Immature natural killer cell (primary cell): ENCODE measurements around the gene RBMS1. TPM values are rescaled to one million over a fixed set of nuclear protein-coding genes. Genes with fewer than 3 reads are reported as not detected.
"Not testable (repeated sequence)": the region's sequence is repeated elsewhere in the genome, so short reads cannot be mapped to it uniquely, and the experiment has no call there.

Experiments
- DNase-seq, 3 donors: peaks; one replicate each; pipeline ENCODE4 v3.0.0; 2022; ENCODE audit warnings: mixed read lengths in 1 of 3
- H3K27ac Mint-ChIP-seq, 6 donors: one replicate each; pipeline ENCODE4 v1.8.0; 2020; ENCODE audit warnings: mixed read lengths in 6 of 6, mild to moderate bottlenecking in 5 of 6, inconsistent platforms in 4 of 6, moderate library complexity in 3 of 6
- H3K27me3 Mint-ChIP-seq, 3 donors: one replicate each; pipeline ENCODE4 v1.8.0; 2020 to 2021; ENCODE audit warnings: low read depth in 3 of 3, mild to moderate bottlenecking in 3 of 3, mixed read lengths in 3 of 3, moderate library complexity in 3 of 3, inconsistent platforms in 1 of 3
- H3K36me3 Mint-ChIP-seq, 3 donors: one replicate each; pipeline ENCODE4 v1.8.0; 2020; ENCODE audit warnings: mixed read lengths in 3 of 3, inconsistent platforms in 2 of 3, mild to moderate bottlenecking in 2 of 3
- H3K4me1 Mint-ChIP-seq, 2 donors: one replicate each; pipeline ENCODE4 v1.8.0; 2020; ENCODE audit warnings: inconsistent platforms in 2 of 2, mild to moderate bottlenecking in 2 of 2, mixed read lengths in 2 of 2, moderate library complexity in 1 of 2
- H3K4me3 Mint-ChIP-seq, 5 donors: one replicate each; pipeline ENCODE4 v1.8.0; 2020; ENCODE audit warnings: mild to moderate bottlenecking in 5 of 5, mixed read lengths in 5 of 5, inconsistent platforms in 3 of 5, moderate library complexity in 3 of 5
- H3K9me3 Mint-ChIP-seq, 6 donors: one replicate each; pipeline ENCODE4 v1.8.0; 2020; ENCODE audit warnings: mild to moderate bottlenecking in 6 of 6, mixed read lengths in 6 of 6, inconsistent platforms in 4 of 6, moderate library complexity in 3 of 6
- polyA plus RNA-seq, 3 donors: library from polyadenylated mRNA; unstranded; fragments of 300-500 nt; fragmentation: Illumina TruSeq; gene quantifications; one replicate each; pipeline ENCODE4 v1.2.3, GENCODE V29; 2021

Gene RBMS1
- polyA plus RNA-seq, 3 donors from 2014 or later, result 80.0 to 172 (median 81.9) TPM

GRCh38 chr2:160457588-160457987 is 36.0 kb downstream of the RBMS1 start:
- Mint-ChIP-seq H3K4me3 (peak overlapping the region in 2 of 5 donors; percentile 1 to 22), H3K4me1 (peaks cover 9 to 34% of the 10 kb centered on the region in 2 donors), H3K27ac (peak overlapping the region in 2 of 6 donors; percentile 24 to 31), H3K36me3 (no peaks in the 10 kb centered on the region), H3K27me3 (peaks cover 0 to 1% (median 0%) of the 10 kb centered on the region in 3 donors), H3K9me3 (no peaks in the 10 kb centered on the region)
- peak in 2 of 3 donors; percentile 5 to 18 for DNase-seq

- Mint-ChIP-seq H3K4me1 (peaks cover 9 to 20% of the 10 kb centered on the region in 2 donors), H3K9me3 (no peaks in the 10 kb centered on the region), H3K27me3 (peaks cover 0 to 1% (median 0%) of the 10 kb centered on the region in 3 donors), H3K36me3 (no peaks in the 10 kb centered on the region), H3K27ac (no peak overlapping the region), H3K4me3 (no peak overlapping the region)
- DNase-seq, result no peak
These were observed 39.4 kb downstream of the RBMS1 start for GRCh38 chr2:160454070-160454797.

- Mint-ChIP-seq H3K27ac (no peak overlapping the region), H3K4me1 (peaks cover 9 to 11% of the 10 kb centered on the region in 2 donors), H3K36me3 (no peaks in the 10 kb centered on the region), H3K9me3 (no peaks in the 10 kb centered on the region), H3K4me3 (no peak overlapping the region), H3K27me3 (peaks cover 0 to 1% (median 0%) of the 10 kb centered on the region in 3 donors)
- DNase-seq, result no peak
These were observed 40.3 kb downstream of the RBMS1 start for GRCh38 chr2:160453111-160453820.

- Mint-ChIP-seq H3K9me3 (no peaks in the 10 kb centered on the region), H3K27me3 (peaks cover 0 to 2% (median 1%) of the 10 kb centered on the region in 3 donors), H3K27ac (no peak overlapping the region), H3K4me1 (no peaks in the 10 kb centered on the region), H3K36me3 (no peaks in the 10 kb centered on the region), H3K4me3 (no peak overlapping the region)
- DNase-seq, result no peak
These were observed 43.1 kb downstream of the RBMS1 start for GRCh38 chr2:160450486-160450885.

GRCh38 chr2:160448821-160449220 is 44.8 kb downstream of the RBMS1 start:
- H3K4me3 Mint-ChIP-seq, H3K27me3 Mint-ChIP-seq, H3K4me1 Mint-ChIP-seq, H3K36me3 Mint-ChIP-seq, H3K9me3 Mint-ChIP-seq, DNase-seq, H3K27ac Mint-ChIP-seq: not testable (repeated sequence)

- H3K4me1 Mint-ChIP-seq, result no peaks in the 10 kb centered on the region
- peaks cover 0 to 5% (median 0%) of the 10 kb centered on the region in 3 donors for H3K36me3 Mint-ChIP-seq
- H3K9me3 Mint-ChIP-seq, result no peaks in the 10 kb centered on the region
- DNase-seq, result no peak
- H3K27ac Mint-ChIP-seq, result no peak overlapping the region
- no peak overlapping the region for H3K4me3 Mint-ChIP-seq
- peaks cover 1 to 2% (median 2%) of the 10 kb centered on the region in 3 donors for H3K27me3 Mint-ChIP-seq
These were observed 47.9 kb downstream of the RBMS1 start for GRCh38 chr2:160445673-160446072.

GRCh38 chr2:160442603-160443002 is 51.0 kb downstream of the RBMS1 start:
- H3K36me3 Mint-ChIP-seq, result peaks cover 0 to 5% (median 0%) of the 10 kb centered on the region in 3 donors

GRCh38 chr2:160440888-160441287 is 52.7 kb downstream of the RBMS1 start:
- DNase-seq, result no peak
- peaks cover 0 to 5% (median 0%) of the 10 kb centered on the region in 3 donors for H3K36me3 Mint-ChIP-seq
- H3K4me3 Mint-ChIP-seq, result no peak overlapping the region
- no peaks in the 10 kb centered on the region for H3K9me3 Mint-ChIP-seq
- no peak overlapping the region for H3K27ac Mint-ChIP-seq
- H3K4me1 Mint-ChIP-seq, result no peaks in the 10 kb centered on the region
- peaks cover 0 to 3% (median 0%) of the 10 kb centered on the region in 3 donors for H3K27me3 Mint-ChIP-seq

More at GRCh38 chr2:160442603-160443002, 51.0 kb downstream of the RBMS1 start:
- DNase-seq, result no peak
- peaks cover 1 to 3% (median 2%) of the 10 kb centered on the region in 3 donors for H3K27me3 Mint-ChIP-seq
- H3K4me1 Mint-ChIP-seq, result no peaks in the 10 kb centered on the region
- no peak overlapping the region for H3K4me3 Mint-ChIP-seq
- no peak overlapping the region for H3K27ac Mint-ChIP-seq
- H3K9me3 Mint-ChIP-seq, result no peaks in the 10 kb centered on the region

GRCh38 chr2:160439038-160439437 is 54.6 kb downstream of the RBMS1 start:
- not testable (repeated sequence) for H3K9me3 Mint-ChIP-seq, H3K27ac Mint-ChIP-seq, DNase-seq, H3K4me3 Mint-ChIP-seq, H3K36me3 Mint-ChIP-seq, H3K27me3 Mint-ChIP-seq, H3K4me1 Mint-ChIP-seq

GRCh38 chr2:160437273-160437672 is 56.3 kb downstream of the RBMS1 start:
- Mint-ChIP-seq H3K4me1 (no peaks in the 10 kb centered on the region), H3K27ac (peak overlapping the region in 1 of 6 donors; percentile 22), H3K9me3 (no peaks in the 10 kb centered on the region), H3K4me3 (no peak overlapping the region), H3K36me3 (no peaks in the 10 kb centered on the region), H3K27me3 (peaks cover 0 to 1% (median 0%) of the 10 kb centered on the region in 3 donors)
- no peak for DNase-seq

- H3K27ac Mint-ChIP-seq, result no peak overlapping the region
These were observed 59.2 kb downstream of the RBMS1 start for GRCh38 chr2:160434254-160434948.

GRCh38 chr2:160433466-160434140 is 60.0 kb downstream of the RBMS1 start:
- H3K36me3 Mint-ChIP-seq, result no peaks in the 10 kb centered on the region
- no peaks in the 10 kb centered on the region for H3K9me3 Mint-ChIP-seq
- peaks cover 11 to 24% of the 10 kb centered on the region in 2 donors for H3K4me1 Mint-ChIP-seq
- no peak overlapping the region for H3K4me3 Mint-ChIP-seq
- no peaks in the 10 kb centered on the region for H3K27me3 Mint-ChIP-seq
- H3K27ac Mint-ChIP-seq, result no peak overlapping the region
- no peak for DNase-seq

More at GRCh38 chr2:160434254-160434948, 59.2 kb downstream of the RBMS1 start:
- H3K9me3 Mint-ChIP-seq, result no peaks in the 10 kb centered on the region
- peaks cover 4 to 16% of the 10 kb centered on the region in 2 donors for H3K4me1 Mint-ChIP-seq
- no peaks in the 10 kb centered on the region for H3K27me3 Mint-ChIP-seq
- no peak for DNase-seq
- H3K36me3 Mint-ChIP-seq, result no peaks in the 10 kb centered on the region
- no peak overlapping the region for H3K4me3 Mint-ChIP-seq

- Mint-ChIP-seq H3K27me3 (no peaks in the 10 kb centered on the region), H3K27ac (no peak overlapping the region), H3K4me1 (peaks cover 20 to 34% of the 10 kb centered on the region in 2 donors), H3K9me3 (no peaks in the 10 kb centered on the region), H3K4me3 (no peak overlapping the region), H3K36me3 (no peaks in the 10 kb centered on the region)
- no peak for DNase-seq
These were observed 61.0 kb downstream of the RBMS1 start for GRCh38 chr2:160432633-160433032.
